Activated T-helper 1 cell treated with Interleukin-2 at 50 U/mL for 16 hours (primary cell): Measurements from ENCODE around the gene LRRC46.

Experiments
- DNase-seq: peaks from one replicate; pipeline ENCODE4 v3.0.0-alpha.2; 2020; ENCODE audit warnings: low read depth

LRRC46 gene

GRCh38 chr17:47831003-47831933 is at the start of gene LRRC46, which contains the start of gene MRPL10:
Gene LRRC46 (plus strand): TSS chr17:47831670. CDS start chr17:47831990, 320 bp downstream.
Gene MRPL10 (minus strand): TSS chr17:47831541. CDS start chr17:47831511, 30 bp downstream.
- DNase-seq = peak; percentile 86

- DNase-seq = no peak
Measured at GRCh38 chr17:47785538-47786123, 45.8 kb upstream of the LRRC46 start.

- DNase-seq = peak; percentile 29
Measured at GRCh38 chr17:47789611-47790561, 41.6 kb upstream of the LRRC46 start.

- DNase-seq = no peak
Measured at GRCh38 chr17:47791025-47791424, 40.4 kb upstream of the LRRC46 start.

GRCh38 chr17:47792457-47792856 is 39.0 kb upstream of the LRRC46 start:
- DNase-seq = no peak

- DNase-seq = no peak
Measured at GRCh38 chr17:47792979-47793378, 38.5 kb upstream of the LRRC46 start.

- DNase-seq = no peak
Measured at GRCh38 chr17:47797797-47798196, 33.7 kb upstream of the LRRC46 start.

- DNase-seq = no peak
Measured at GRCh38 chr17:47800686-47801085, 30.8 kb upstream of the LRRC46 start.

- no peak for DNase-seq
Measured at GRCh38 chr17:47801176-47801765, 30.2 kb upstream of the LRRC46 start.

GRCh38 chr17:47801906-47802305 is 29.6 kb upstream of the LRRC46 start:
- no peak for DNase-seq

- DNase-seq = peak; percentile 29
Measured at GRCh38 chr17:47802341-47803022, 29.0 kb upstream of the LRRC46 start.

- no peak for DNase-seq
Measured at GRCh38 chr17:47803201-47803600, 28.3 kb upstream of the LRRC46 start.

- no peak for DNase-seq
Measured at GRCh38 chr17:47803751-47804150, 27.7 kb upstream of the LRRC46 start.

GRCh38 chr17:47804461-47804860 is 27.0 kb upstream of the LRRC46 start:
- no peak for DNase-seq

- no peak for DNase-seq
Measured at GRCh38 chr17:47806026-47806912, 25.2 kb upstream of the LRRC46 start.

- DNase-seq = no peak
Measured at GRCh38 chr17:47806913-47807255, 24.6 kb upstream of the LRRC46 start.

GRCh38 chr17:47807421-47807820 is 24.0 kb upstream of the LRRC46 start:
- no peak for DNase-seq

- DNase-seq = no peak
Measured at GRCh38 chr17:47808036-47808829, 23.2 kb upstream of the LRRC46 start.

GRCh38 chr17:47808830-47809480 is 22.5 kb upstream of the LRRC46 start:
- DNase-seq = no peak
